ENCODE data around the gene GNS. TPM values are rescaled to one million over a fixed set of nuclear protein-coding genes. Genes with fewer than 3 reads are reported as not detected.

GNS gene
- total RNA-seq, 1 experiment from 2014 or later: 85.1 TPM

DNA sequence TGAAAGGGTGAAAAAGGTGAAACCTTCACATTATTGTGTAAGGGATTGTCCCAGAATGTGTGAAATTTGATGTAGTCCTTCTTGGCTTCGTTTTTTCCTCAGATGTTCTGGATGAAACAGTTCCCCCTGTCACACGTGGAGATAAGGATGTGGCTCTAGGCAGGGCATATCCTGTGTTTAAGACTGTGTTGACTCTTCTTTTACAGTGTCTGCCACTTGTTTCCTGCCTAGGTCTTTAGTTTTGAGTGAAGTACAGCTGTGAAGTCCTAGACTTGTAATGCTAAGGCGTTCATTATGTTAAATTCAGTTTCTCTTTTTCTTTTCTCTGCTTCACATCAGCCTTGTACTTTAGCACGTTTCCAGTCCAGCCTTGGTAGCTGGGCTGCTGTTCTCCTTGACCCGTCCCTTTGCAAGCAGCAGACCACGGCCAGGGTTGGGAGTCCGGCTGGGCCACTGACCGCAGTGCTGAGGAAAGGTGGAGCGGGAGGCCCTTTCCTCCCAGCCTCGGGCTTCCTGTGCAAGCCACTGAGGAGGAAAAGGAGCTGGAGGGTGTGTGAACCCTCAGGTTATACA is 89.8 kb downstream of the GNS start:
- TF ChIP-seq, protein P1, sequence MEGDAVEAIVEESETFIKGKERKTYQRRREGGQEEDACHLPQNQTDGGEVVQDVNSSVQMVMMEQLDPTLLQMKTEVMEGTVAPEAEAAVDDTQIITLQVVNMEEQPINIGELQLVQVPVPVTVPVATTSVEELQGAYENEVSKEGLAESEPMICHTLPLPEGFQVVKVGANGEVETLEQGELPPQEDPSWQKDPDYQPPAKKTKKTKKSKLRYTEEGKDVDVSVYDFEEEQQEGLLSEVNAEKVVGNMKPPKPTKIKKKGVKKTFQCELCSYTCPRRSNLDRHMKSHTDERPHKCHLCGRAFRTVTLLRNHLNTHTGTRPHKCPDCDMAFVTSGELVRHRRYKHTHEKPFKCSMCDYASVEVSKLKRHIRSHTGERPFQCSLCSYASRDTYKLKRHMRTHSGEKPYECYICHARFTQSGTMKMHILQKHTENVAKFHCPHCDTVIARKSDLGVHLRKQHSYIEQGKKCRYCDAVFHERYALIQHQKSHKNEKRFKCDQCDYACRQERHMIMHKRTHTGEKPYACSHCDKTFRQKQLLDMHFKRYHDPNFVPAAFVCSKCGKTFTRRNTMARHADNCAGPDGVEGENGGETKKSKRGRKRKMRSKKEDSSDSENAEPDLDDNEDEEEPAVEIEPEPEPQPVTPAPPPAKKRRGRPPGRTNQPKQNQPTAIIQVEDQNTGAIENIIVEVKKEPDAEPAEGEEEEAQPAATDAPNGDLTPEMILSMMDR (IDR thresholded peaks at IDR 0.05; ENCODE audit: unreplicated experiment): no peak
- Mint-ChIP-seq H3K27ac (ENCODE audit: unreplicated experiment) (peak overlapping the region; percentile 83), H3K36me3 (ENCODE audit: insufficient read depth, unreplicated experiment) (peaks cover 67% of the 10 kb centered on the region), H3K27me3 (ENCODE audit: unreplicated experiment) (no peaks in the 10 kb centered on the region), H3K4me3 (ENCODE audit: low read depth, unreplicated experiment) (peak overlapping the region; percentile 56), H3K4me1 (ENCODE audit: low read depth, unreplicated experiment) (peaks cover 90% of the 10 kb centered on the region), H3K9me3 (ENCODE audit: low read depth, unreplicated experiment) (no peaks in the 10 kb centered on the region)
- peak; percentile 63 for DNase-seq
- BruUV-seq (replicated peaks): no TSS peak
- intact Hi-C loops (cut with micrococcal nuclease; ENCODE audit: unreplicated experiment): no loop called here
- CTCF ChIA-PET: interaction anchor here (0.6 to 1.2 kb wide), 8 partner anchors 9 to 62 kb away, joined by 3 to 7 read pairs (median 4); no protein-coding TSS in a partner anchor

DNA sequence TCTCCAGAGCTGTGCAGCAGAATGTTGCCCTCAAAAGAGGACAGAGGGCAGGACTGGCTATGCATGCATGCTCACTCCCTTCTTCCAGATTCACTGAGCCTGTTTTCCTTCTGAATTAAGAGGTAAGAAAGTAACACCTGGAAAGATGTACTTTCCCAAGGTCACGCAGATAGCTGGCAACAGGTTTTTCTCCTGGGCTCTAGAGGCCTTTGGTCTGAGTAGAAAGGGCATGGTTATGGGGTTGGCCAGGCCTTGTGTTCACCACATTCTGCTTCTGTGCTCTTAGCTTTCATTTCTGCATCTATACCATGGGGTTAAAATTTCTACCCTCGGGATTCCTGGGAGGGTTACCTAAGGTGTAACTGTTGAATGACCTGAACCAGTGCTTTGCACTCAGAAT is 91.4 kb downstream of the GNS start:
- intact Hi-C loops (cut with micrococcal nuclease; ENCODE audit: unreplicated experiment): no loop called here
- no peaks in the 10 kb centered on the region for H3K9me3 Mint-ChIP-seq (ENCODE audit: low read depth, unreplicated experiment)
- peaks cover 54% of the 10 kb centered on the region for H3K36me3 Mint-ChIP-seq (ENCODE audit: insufficient read depth, unreplicated experiment)
- TF ChIP-seq, protein P1 (IDR thresholded peaks at IDR 0.05; ENCODE audit: unreplicated experiment): no peak
- peak overlapping the region; percentile 55 for H3K27ac Mint-ChIP-seq (ENCODE audit: unreplicated experiment)
- CTCF ChIA-PET: interaction anchor here (0.6 to 1.1 kb wide), 4 partner anchors 8 to 128 kb away, joined by 3 to 7 read pairs (median 5); no protein-coding TSS in a partner anchor
- H3K4me3 Mint-ChIP-seq (ENCODE audit: low read depth, unreplicated experiment): peak overlapping the region; percentile 56
- H3K4me1 Mint-ChIP-seq (ENCODE audit: low read depth, unreplicated experiment): peaks cover 84% of the 10 kb centered on the region
- DNase-seq: no peak
- BruUV-seq (replicated peaks): no TSS peak
- no peaks in the 10 kb centered on the region for H3K27me3 Mint-ChIP-seq (ENCODE audit: unreplicated experiment)

DNA sequence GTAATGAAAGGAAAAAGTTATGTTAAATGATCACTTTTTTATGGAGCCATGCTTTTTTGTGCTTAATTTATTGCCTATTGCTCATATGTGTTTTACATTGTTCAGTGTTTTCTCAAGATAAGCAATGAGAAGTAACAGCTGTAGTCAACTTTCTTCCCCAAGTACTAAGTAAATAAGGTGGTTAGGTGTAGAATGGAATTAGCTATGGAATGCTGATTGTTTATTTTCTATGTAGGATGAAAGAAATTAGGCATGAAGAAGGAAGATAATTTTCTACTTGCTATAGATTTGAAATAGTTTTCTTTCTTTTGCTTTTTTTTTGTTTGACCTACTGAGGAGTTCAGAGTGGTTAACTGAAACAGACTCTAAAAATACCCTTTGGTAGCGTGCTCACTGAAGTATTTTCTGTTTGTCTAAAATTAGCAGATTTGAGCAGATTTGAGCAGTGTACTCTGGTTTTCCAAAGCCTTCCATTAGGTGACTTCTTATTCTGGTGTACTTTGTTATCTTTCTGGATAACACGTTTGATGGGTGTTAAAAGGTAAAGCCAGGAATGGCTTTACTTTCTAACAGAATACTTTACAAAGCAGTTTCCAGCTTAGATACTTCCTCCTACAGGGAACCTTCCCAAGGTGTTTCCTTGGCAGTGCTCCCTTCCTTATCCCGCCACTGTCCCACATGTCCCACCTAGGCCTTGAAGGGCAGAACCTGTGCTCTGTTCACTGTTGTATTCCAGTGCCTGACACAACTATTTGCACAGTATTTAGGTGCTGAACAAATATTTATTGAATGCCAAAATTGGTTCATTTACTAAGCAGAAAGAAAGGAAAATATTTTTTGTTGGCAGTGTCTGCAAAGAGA is 92.9 kb downstream of the GNS start:
- TSS peak; percentile 81 for BruUV-seq (replicated peaks)
- H3K4me1 Mint-ChIP-seq (ENCODE audit: low read depth, unreplicated experiment): peaks cover 81% of the 10 kb centered on the region
- peak overlapping the region; percentile 35 for H3K4me3 Mint-ChIP-seq (ENCODE audit: low read depth, unreplicated experiment)
- H3K27me3 Mint-ChIP-seq (ENCODE audit: unreplicated experiment): no peaks in the 10 kb centered on the region
- peaks cover 43% of the 10 kb centered on the region for H3K36me3 Mint-ChIP-seq (ENCODE audit: insufficient read depth, unreplicated experiment)
- intact Hi-C loops (cut with micrococcal nuclease; ENCODE audit: unreplicated experiment): no loop called here
- H3K27ac Mint-ChIP-seq (ENCODE audit: unreplicated experiment): peak overlapping the region; percentile 55
- CTCF ChIA-PET: interaction anchor here (1.3 to 1.4 kb wide), 2 partner anchors 11 to 41 kb away, joined by 3 to 9 read pairs; no protein-coding TSS in a partner anchor
- no peaks in the 10 kb centered on the region for H3K9me3 Mint-ChIP-seq (ENCODE audit: low read depth, unreplicated experiment)
- TF ChIP-seq, protein P1 (IDR thresholded peaks at IDR 0.05; ENCODE audit: unreplicated experiment): no peak
- DNase-seq: no peak

DNA sequence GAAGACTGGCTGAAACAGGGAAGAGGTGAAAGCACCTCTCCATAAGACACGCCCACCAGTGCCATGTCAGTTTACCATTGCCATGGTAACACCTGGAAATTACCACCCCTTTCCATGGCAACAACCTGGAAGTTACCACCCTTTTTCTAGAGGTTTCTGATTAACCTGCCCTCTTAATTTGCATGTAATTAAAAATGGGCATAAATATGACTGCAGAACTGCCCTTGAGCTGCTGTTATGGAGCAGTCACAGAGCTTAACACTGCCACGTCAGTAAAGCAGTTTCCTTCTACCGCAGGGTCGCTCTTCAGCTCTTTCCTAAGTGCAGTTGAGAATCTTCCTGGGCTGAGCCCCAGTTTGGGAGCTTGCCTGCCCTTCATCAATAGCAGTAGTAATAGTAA is 93.7 kb downstream of the GNS start:
- Mint-ChIP-seq H3K27me3 (ENCODE audit: unreplicated experiment) (no peaks in the 10 kb centered on the region), H3K4me3 (ENCODE audit: low read depth, unreplicated experiment) (peak overlapping the region; percentile 35), H3K36me3 (ENCODE audit: insufficient read depth, unreplicated experiment) (peaks cover 48% of the 10 kb centered on the region), H3K9me3 (ENCODE audit: low read depth, unreplicated experiment) (no peaks in the 10 kb centered on the region), H3K4me1 (ENCODE audit: low read depth, unreplicated experiment) (peaks cover 80% of the 10 kb centered on the region), H3K27ac (ENCODE audit: unreplicated experiment) (peak overlapping the region; percentile 55)
- DNase-seq: peak; percentile 75
- intact Hi-C loops (cut with micrococcal nuclease; ENCODE audit: unreplicated experiment): no loop called here
- BruUV-seq (replicated peaks): no TSS peak
- CTCF ChIA-PET: interaction anchor here (1.3 to 1.4 kb wide), 2 partner anchors 11 to 40 kb away, joined by 3 to 9 read pairs; no protein-coding TSS in a partner anchor
- TF ChIP-seq, protein P1 (IDR thresholded peaks at IDR 0.05; ENCODE audit: unreplicated experiment): no peak

Other genes starting within 250 kb of the GNS start
- gene RASSF3, start 148.9 kb downstream of the GNS start, total RNA-seq (2022): 162 and 179 TPM in 2 replicates
- gene TBC1D30, start 65.2 kb upstream of the GNS start, total RNA-seq (2022): 21.4 and 29.4 TPM in 2 replicates

All from Calu3 (cell line).